Right lobe of liver (tissue), 4 donors: ENCODE data around the gene FIGLA.

ENCODE experiments used
- CTCF ChIP-seq, 4 donors: fragments of 200-600 bp in 3 of 4; fragments of 450-650 bp in 1 of 4; IDR thresholded peaks; one replicate each; pipeline versions ENCODE4 v1.5.1 to v1.8.0; 2016 to 2022; ENCODE audit warnings: antibody characterized with exemption in 4 of 4, mild to moderate bottlenecking in 2 of 4
- POLR2A ChIP-seq: fragments of 450-650 bp; IDR thresholded peaks from one replicate; pipeline ENCODE4 v1.6.1; 2017; ENCODE audit warnings: antibody characterized with exemption, mild to moderate bottlenecking
- donor health status: DM: no; HTN: no; CAD: no.
- donor health status: DM: no; HTN: no; CAD: no.
- donor health status: DM: no; HTN: yes; CAD: no.

- no peak for TF ChIP-seq CTCF (IDR thresholded peaks at IDR 0.05)
- TF ChIP-seq POLR2A, result no peak
These were observed 37.4 kb downstream of the FIGLA start for GRCh38 chr2:70753031-70753430.
